KMS-11 (cell line): ENCODE data around the gene NTMT2.

Source experiments
- H2AFZ ChIP-seq: fragments of 200-600 bp; sonication (generic); 2 replicates; pipeline ENCODE4 v1.6.1; 2016; ENCODE audit warnings: antibody characterized with exemption, mixed run types, low read depth
- H3K27ac ChIP-seq: fragments of 200-600 bp; sonication (generic); 2 replicates; pipeline ENCODE4 v1.6.1; 2016; ENCODE audit warnings: mild to moderate bottlenecking, mixed run types
- H3K27me3 ChIP-seq: fragments of 200-600 bp; sonication (generic); 2 replicates; pipeline ENCODE4 v1.6.1; 2017; ENCODE audit warnings: mild to moderate bottlenecking, low read depth, mixed run types, moderate library complexity; ENCODE audit not compliant: insufficient read depth
- H3K36me3 ChIP-seq: fragments of 200-600 bp; sonication (generic); 2 replicates; pipeline ENCODE4 v1.6.1; 2017; ENCODE audit warnings: mild to moderate bottlenecking, mixed run types; ENCODE audit not compliant: insufficient read depth
- H3K4me1 ChIP-seq: fragments of 200-600 bp; sonication (generic); 2 replicates; pipeline ENCODE4 v1.6.1; 2016; ENCODE audit warnings: mild to moderate bottlenecking, low read depth, mixed run types; ENCODE audit not compliant: poor library complexity, severe bottlenecking
- H3K4me2 ChIP-seq: fragments of 200-600 bp; sonication (generic); 2 replicates; pipeline ENCODE4 v1.7.0; 2016; ENCODE audit warnings: mild to moderate bottlenecking, mixed run types
- H3K4me3 ChIP-seq: fragments of 200-600 bp; sonication (generic); IDR thresholded peaks from 2 replicates; pipeline ENCODE4 v1.6.1; 2017; ENCODE audit warnings: low read depth, low read length, mixed read lengths; ENCODE audit not compliant: insufficient read depth
- H3K79me2 ChIP-seq: fragments of 200-600 bp; sonication (generic); 2 replicates; pipeline ENCODE4 v1.6.1; 2016; ENCODE audit warnings: low read depth, mixed run types; ENCODE audit not compliant: insufficient read depth
- H3K9ac ChIP-seq: fragments of 200-600 bp; sonication (generic); 2 replicates; pipeline ENCODE4 v1.6.1; 2016; ENCODE audit warnings: mild to moderate bottlenecking, mixed run types
- H4K20me1 ChIP-seq: fragments of 200-600 bp; sonication (generic); 2 replicates; pipeline ENCODE4 v1.6.1; 2016; ENCODE audit warnings: mild to moderate bottlenecking, mixed run types; ENCODE audit not compliant: insufficient read depth
- CTCF ChIP-seq: fragments of 200-600 bp; sonication (generic); conservative IDR thresholded peaks from 2 replicates; pipeline ENCODE4 v1.6.1; 2017; ENCODE audit warnings: low read depth, mild to moderate bottlenecking, antibody characterized with exemption, low read length, moderate library complexity, mixed read lengths

Gene NTMT2

DNA sequence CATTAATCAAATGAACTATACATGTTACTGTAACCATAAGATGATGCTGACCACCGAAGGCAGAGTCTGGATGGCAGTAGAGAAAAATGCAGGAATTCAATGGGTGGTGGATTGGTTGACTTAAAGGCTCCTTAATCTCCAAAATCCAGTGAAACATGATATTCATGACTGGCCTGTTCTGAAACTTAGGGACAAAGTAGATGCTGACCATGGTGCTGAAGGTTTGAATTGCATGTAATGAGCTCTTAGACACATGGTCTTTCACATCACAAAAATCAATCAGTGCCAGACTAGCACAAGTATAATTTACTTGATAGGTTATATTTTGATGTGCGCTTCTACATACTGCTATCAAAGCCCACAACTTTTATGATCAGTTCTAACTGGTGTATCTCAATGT, 30.9 kb upstream of the NTMT2 start:
- no peak for TF ChIP-seq CTCF
- no peaks in the 10 kb centered on the region for H3K36me3 ChIP-seq
- H3K27me3 ChIP-seq, result no peaks in the 10 kb centered on the region
- no peak overlapping the region for H3K9ac ChIP-seq
- no peak overlapping the region for H3K4me2 ChIP-seq
- H3K27ac ChIP-seq, result no peak overlapping the region
- no peak overlapping the region for H2AFZ ChIP-seq
- H3K4me1 ChIP-seq, result no peaks in the 10 kb centered on the region
- H3K4me3 ChIP-seq, result no peak overlapping the region
- no peaks in the 10 kb centered on the region for H3K79me2 ChIP-seq
- no peaks in the 10 kb centered on the region for H4K20me1 ChIP-seq

- no peaks in the 10 kb centered on the region for H3K4me1 ChIP-seq
- no peak overlapping the region for H3K27ac ChIP-seq
- no peak for TF ChIP-seq CTCF
- H3K27me3 ChIP-seq, result no peaks in the 10 kb centered on the region
- no peak overlapping the region for H3K4me2 ChIP-seq
- H2AFZ ChIP-seq, result no peak overlapping the region
- H3K9ac ChIP-seq, result no peak overlapping the region
- H4K20me1 ChIP-seq, result no peaks in the 10 kb centered on the region
- no peaks in the 10 kb centered on the region for H3K36me3 ChIP-seq
- H3K4me3 ChIP-seq, result no peak overlapping the region
- H3K79me2 ChIP-seq, result no peaks in the 10 kb centered on the region
These were observed 23.4 kb upstream of the NTMT2 start for GRCh38 chr1:170122366-170122765.

- no peak overlapping the region for H2AFZ ChIP-seq
- H3K27ac ChIP-seq, result no peak overlapping the region
- H3K9ac ChIP-seq, result no peak overlapping the region
- no peak overlapping the region for H3K4me3 ChIP-seq
- H3K4me1 ChIP-seq, result no peaks in the 10 kb centered on the region
- no peaks in the 10 kb centered on the region for H3K36me3 ChIP-seq
- no peak overlapping the region for H3K4me2 ChIP-seq
- no peaks in the 10 kb centered on the region for H4K20me1 ChIP-seq
- H3K27me3 ChIP-seq, result no peaks in the 10 kb centered on the region
- H3K79me2 ChIP-seq, result no peaks in the 10 kb centered on the region
- no peak for TF ChIP-seq CTCF
These were observed 20.5 kb upstream of the NTMT2 start for GRCh38 chr1:170125269-170125668.

DNA sequence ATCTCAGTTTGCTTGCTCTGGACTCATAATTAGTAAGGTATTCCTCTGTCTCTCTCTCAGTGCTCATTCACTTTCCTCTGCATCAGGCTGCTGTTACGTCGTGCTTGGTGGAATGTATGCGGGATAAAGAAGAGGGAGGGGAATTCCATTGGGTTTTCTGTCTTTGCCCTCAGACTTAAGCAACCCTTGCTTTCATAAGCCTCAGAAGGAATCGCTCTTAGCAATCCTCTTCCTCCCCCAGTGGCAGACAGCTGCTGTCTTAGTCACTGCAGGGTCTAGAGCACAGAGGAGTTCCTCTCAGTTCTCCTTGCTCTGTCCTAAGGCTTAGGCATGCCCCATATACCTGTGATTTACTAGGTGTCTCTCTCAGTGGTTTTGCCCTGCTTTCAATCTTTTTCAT, 19.1 kb upstream of the NTMT2 start:
- Histone ChIP-seq H3K27me3 (no peaks in the 10 kb centered on the region), H2AFZ (no peak overlapping the region), H3K9ac (no peak overlapping the region), H4K20me1 (no peaks in the 10 kb centered on the region), H3K4me1 (no peaks in the 10 kb centered on the region), H3K27ac (no peak overlapping the region), H3K79me2 (no peaks in the 10 kb centered on the region), H3K4me3 (no peak overlapping the region), H3K4me2 (no peak overlapping the region), H3K36me3 (no peaks in the 10 kb centered on the region)
- no peak for TF ChIP-seq CTCF

- Histone ChIP-seq H4K20me1 (no peaks in the 10 kb centered on the region), H3K36me3 (no peaks in the 10 kb centered on the region), H3K4me3 (no peak overlapping the region), H3K9ac (no peak overlapping the region), H3K4me1 (no peaks in the 10 kb centered on the region), H3K79me2 (no peaks in the 10 kb centered on the region), H3K4me2 (no peak overlapping the region), H3K27ac (no peak overlapping the region), H3K27me3 (no peaks in the 10 kb centered on the region), H2AFZ (no peak overlapping the region)
- TF ChIP-seq CTCF, result no peak
These were observed 14.3 kb upstream of the NTMT2 start for GRCh38 chr1:170131450-170131849.
